Esophagus squamous epithelium (tissue), 5 donors: ENCODE measurements around the gene WWOX. TPM values are rescaled to one million over a fixed set of nuclear protein-coding genes. Genes with fewer than 3 reads are reported as not detected.
A peak's percentile ranks its signal among the peaks of the same experiment; 100 is the strongest.

Source experiments
- DNase-seq: peaks from one replicate; lab custom pipeline; 2025; lab: John Stamatoyannopoulos, UW
- H3K27ac ChIP-seq, 4 donors: fragments of 200-600 bp; sonication (generic); one replicate each; pipeline ENCODE4 v1.5.1; 2016 to 2019; ENCODE audit warnings: mild to moderate bottlenecking in 1 of 4
- H3K27me3 ChIP-seq, 4 donors: fragments of 200-600 bp; sonication (generic); 1 replicate in 3 of 4; 2 replicates in 1 of 4; pipeline versions ENCODE4 v1.5.1 to v1.6.0; 2017 to 2021; ENCODE audit warnings: antibody characterized with exemption in 1 of 4
- H3K36me3 ChIP-seq, 3 donors: fragments of 200-600 bp; sonication (generic); one replicate each; pipeline ENCODE4 v1.5.1; 2016 to 2019
- H3K4me1 ChIP-seq, 3 donors: fragments of 200-600 bp; sonication (generic); one replicate each; pipeline ENCODE4 v1.5.1; 2017 to 2019
- H3K4me3 ChIP-seq, 4 donors: fragments of 200-600 bp; sonication (generic); 1 replicate in 3 of 4; 2 replicates in 1 of 4; pipeline ENCODE4 v1.5.1; 2016 to 2019; ENCODE audit warnings: mild to moderate bottlenecking in 2 of 4, moderate library complexity in 1 of 4
- H3K9me3 ChIP-seq, 3 donors: fragments of 200-600 bp; sonication (generic); one replicate each; pipeline ENCODE4 v1.5.1; 2016 to 2019
- POLR2A ChIP-seq, 4 donors: fragments of 450-650 bp; IDR thresholded peaks; one replicate each; pipeline ENCODE4 v1.6.1; 2017; ENCODE audit warnings: antibody characterized with exemption in 4 of 4, mild to moderate bottlenecking in 4 of 4, moderate library complexity in 3 of 4
- WGBS, 2 donors: methylation state at CpG; one replicate each; pipeline ENCODE4 v1.1.5; 2018; 5-methylcytosine and 5-hydroxymethylcytosine counted together
- intact Hi-C: fragments of 100-400 bp; cut with DNase I; formaldehyde crosslinking; loops from one replicate; pipeline ENCODE4 v1.15.0; 2022
- total RNA-seq, 4 donors: library from RNA; depleted of rRNA; stranded (reverse); fragments of >200 nt; gene quantifications; one replicate each; pipeline ENCODE4 v1.1.0, GENCODE V29; 2016
- TF ChIP-seq, protein P1 (sequence below), 6 experiments: fragments of 450-650 bp in 4 of 6; fragments of 200-600 bp in 2 of 6; sonication (generic) in 2 of 6; IDR thresholded peaks; one replicate each; pipeline ENCODE4 v1.5.1; 2016 to 2019; ENCODE audit warnings: antibody characterized with exemption in 6 of 6, mild to moderate bottlenecking in 4 of 6, moderate library complexity in 4 of 6
- donor health status: DM: yes; HTN: yes; CAD: no.

Gene WWOX
- total RNA-seq, 4 donors from 2014 or later, result 20.9 to 31.1 (median 27.5) TPM

GRCh38 chr16:78177987-78178386 is 78.5 kb downstream of the WWOX start:
- H3K27ac ChIP-seq, result no peak overlapping the region
- no peak overlapping the region for H3K4me3 ChIP-seq
- H3K36me3 ChIP-seq, result no peaks in the 10 kb centered on the region
- no peak for DNase-seq
- intact Hi-C loops, result no loop called here
- H3K27me3 ChIP-seq, result no peaks in the 10 kb centered on the region
- WGBS, 2 donors, result 60 to 66% methylated on average over 3 of the region's 3 CpGs
- H3K9me3 ChIP-seq, result peaks cover 0 to 11% (median 0%) of the 10 kb centered on the region in 3 donors
- no peak for TF ChIP-seq POLR2A (IDR thresholded peaks at IDR 0.05)
- TF ChIP-seq, protein P1, sequence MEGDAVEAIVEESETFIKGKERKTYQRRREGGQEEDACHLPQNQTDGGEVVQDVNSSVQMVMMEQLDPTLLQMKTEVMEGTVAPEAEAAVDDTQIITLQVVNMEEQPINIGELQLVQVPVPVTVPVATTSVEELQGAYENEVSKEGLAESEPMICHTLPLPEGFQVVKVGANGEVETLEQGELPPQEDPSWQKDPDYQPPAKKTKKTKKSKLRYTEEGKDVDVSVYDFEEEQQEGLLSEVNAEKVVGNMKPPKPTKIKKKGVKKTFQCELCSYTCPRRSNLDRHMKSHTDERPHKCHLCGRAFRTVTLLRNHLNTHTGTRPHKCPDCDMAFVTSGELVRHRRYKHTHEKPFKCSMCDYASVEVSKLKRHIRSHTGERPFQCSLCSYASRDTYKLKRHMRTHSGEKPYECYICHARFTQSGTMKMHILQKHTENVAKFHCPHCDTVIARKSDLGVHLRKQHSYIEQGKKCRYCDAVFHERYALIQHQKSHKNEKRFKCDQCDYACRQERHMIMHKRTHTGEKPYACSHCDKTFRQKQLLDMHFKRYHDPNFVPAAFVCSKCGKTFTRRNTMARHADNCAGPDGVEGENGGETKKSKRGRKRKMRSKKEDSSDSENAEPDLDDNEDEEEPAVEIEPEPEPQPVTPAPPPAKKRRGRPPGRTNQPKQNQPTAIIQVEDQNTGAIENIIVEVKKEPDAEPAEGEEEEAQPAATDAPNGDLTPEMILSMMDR (IDR thresholded peaks at IDR 0.05), result no peak
- peaks cover 0 to 9% (median 0%) of the 10 kb centered on the region in 3 donors for H3K4me1 ChIP-seq

- TF ChIP-seq, protein P1 (IDR thresholded peaks at IDR 0.05), result no peak
- no peak for TF ChIP-seq POLR2A (IDR thresholded peaks at IDR 0.05)
- Histone ChIP-seq H3K9me3 (peaks cover 0 to 11% (median 0%) of the 10 kb centered on the region in 3 donors), H3K4me1 (peaks cover 0 to 9% (median 0%) of the 10 kb centered on the region in 3 donors), H3K27me3 (no peaks in the 10 kb centered on the region), H3K36me3 (no peaks in the 10 kb centered on the region), H3K27ac (no peak overlapping the region), H3K4me3 (no peak overlapping the region)
- intact Hi-C loops, result no loop called here
- 71 to 80% methylated on average over 4 of the region's 4 CpGs for WGBS, 2 donors
- no peak for DNase-seq
These were observed 80.2 kb downstream of the WWOX start for GRCh38 chr16:78179666-78180065.

GRCh38 chr16:78180349-78180748 is 80.9 kb downstream of the WWOX start:
- no peak for DNase-seq
- no peaks in the 10 kb centered on the region for H3K27me3 ChIP-seq
- peaks cover 0 to 7% (median 0%) of the 10 kb centered on the region in 3 donors for H3K9me3 ChIP-seq
- H3K4me3 ChIP-seq, result no peak overlapping the region
- H3K36me3 ChIP-seq, result no peaks in the 10 kb centered on the region
- WGBS, 2 donors, result 80 to 100% methylated on average over 4 of the region's 4 CpGs
- no peak for TF ChIP-seq POLR2A (IDR thresholded peaks at IDR 0.05)
- TF ChIP-seq, protein P1 (IDR thresholded peaks at IDR 0.05), result no peak
- intact Hi-C loops, result no loop called here
- peaks cover 0 to 9% (median 0%) of the 10 kb centered on the region in 3 donors for H3K4me1 ChIP-seq
- no peak overlapping the region for H3K27ac ChIP-seq

GRCh38 chr16:78183437-78184237 is 84.2 kb downstream of the WWOX start:
- WGBS, 2 donors, result 69 to 80% methylated on average over 11 to 12 of the region's 15 CpGs
- Histone ChIP-seq H3K36me3 (no peaks in the 10 kb centered on the region), H3K27ac (no peak overlapping the region), H3K27me3 (no peaks in the 10 kb centered on the region), H3K4me3 (peak overlapping the region in 1 of 4 donors; percentile 41), H3K4me1 (no peaks in the 10 kb centered on the region), H3K9me3 (no peaks in the 10 kb centered on the region)
- intact Hi-C loops, result no loop called here
- no peak for DNase-seq
- TF ChIP-seq, protein P1 (IDR thresholded peaks at IDR 0.05), result no peak
- no peak for TF ChIP-seq POLR2A (IDR thresholded peaks at IDR 0.05)
